Common myeloid progenitor, CD34-positive (primary cell): ENCODE data around the gene LRRC32.

Experiments used
- CTCF ChIA-PET: fragments of 350-600 bp; sonication (Branson Sonifier 250); formaldehyde crosslinking; loops from one replicate; lab custom pipeline; 2021; ENCODE audit warnings: antibody characterized with exemption; lab: Charles Lee
- POLR2A ChIA-PET: fragments of 350-600 bp; sonication (Branson Sonifier 250); formaldehyde crosslinking; loops from one replicate; lab custom pipeline; 2021; ENCODE audit warnings: antibody characterized with exemption; lab: Charles Lee
- DNase-seq, 3 donors: peaks; one replicate each; pipeline versions ENCODE4 v3.0.0 to v3.0.0-alpha.2; 2013
- H3K27ac ChIP-seq, 2 experiments: 1 replicate in 1 of 2; 2 replicates in 1 of 2; pipeline ENCODE4 v1.7.0; 2013; ENCODE audit warnings: inconsistent platforms in 2 of 2, low read length in 2 of 2, mild to moderate bottlenecking in 2 of 2, low read depth in 1 of 2, moderate library complexity in 1 of 2; ENCODE audit not compliant: severe bottlenecking in 2 of 2, insufficient read depth in 1 of 2, poor library complexity in 1 of 2
- H3K27me3 ChIP-seq, 5 experiments: replicated peaks in 2 of 5; 1 replicate in 3 of 5; 2 replicates in 2 of 5; pipeline versions ENCODE4 v1.6.1 to v1.7.0; 2013; ENCODE audit warnings: low read length in 4 of 5, mild to moderate bottlenecking in 2 of 5, moderate library complexity in 2 of 5, inconsistent platforms in 1 of 5; ENCODE audit not compliant: insufficient read depth in 5 of 5, control insufficient read depth in 4 of 5
- H3K36me3 ChIP-seq, 4 experiments: 1 replicate in 2 of 4; 2 replicates in 2 of 4; pipeline versions ENCODE4 v1.6.1 to v1.7.0; 2013; ENCODE audit warnings: low read length in 3 of 4, control low read depth in 1 of 4, mild to moderate bottlenecking in 1 of 4; ENCODE audit not compliant: control insufficient read depth in 4 of 4, insufficient read depth in 4 of 4
- H3K4me1 ChIP-seq, 4 experiments: 1 replicate in 3 of 4; 2 replicates in 1 of 4; pipeline versions ENCODE4 v1.6.1 to v1.7.1; 2013; ENCODE audit warnings: low read length in 3 of 4, mild to moderate bottlenecking in 3 of 4, control low read depth in 1 of 4, inconsistent platforms in 1 of 4, moderate library complexity in 1 of 4; ENCODE audit not compliant: control insufficient read depth in 4 of 4, insufficient read depth in 4 of 4; ENCODE audit errors: control extremely low read depth in 1 of 4
- H3K4me3 ChIP-seq, 7 experiments: 1 replicate in 4 of 7; 2 replicates in 3 of 7; pipeline versions ENCODE4 v1.5.1 to v1.7.0; 2013; ENCODE audit warnings: mild to moderate bottlenecking in 7 of 7, low read length in 6 of 7, moderate library complexity in 6 of 7, inconsistent platforms in 2 of 7, low read depth in 2 of 7, control low read depth in 1 of 7; ENCODE audit not compliant: insufficient read depth in 4 of 7, control insufficient read depth in 1 of 7; ENCODE audit errors: extremely low read depth in 1 of 7
- H3K9me3 ChIP-seq, 5 experiments: 1 replicate in 4 of 5; 2 replicates in 1 of 5; pipeline versions ENCODE4 v1.6.1 to v1.7.1; 2013; ENCODE audit warnings: low read length in 4 of 5, mild to moderate bottlenecking in 2 of 5, inconsistent platforms in 1 of 5, low read depth in 1 of 5, moderate library complexity in 1 of 5; ENCODE audit not compliant: control insufficient read depth in 4 of 5, insufficient read depth in 2 of 5; ENCODE audit errors: control extremely low read depth in 1 of 5
- WGBS: methylation state at CpG from one replicate; pipeline ENCODE4 v1.1.5; 2013; ENCODE audit not compliant: insufficient coverage; 5-methylcytosine and 5-hydroxymethylcytosine counted together

The LRRC32 gene

GRCh38 chr11:76661834-76662434 is 8.6 kb downstream of the LRRC32 start:
- CTCF ChIA-PET, result interaction anchor here (0.7 to 1.9 kb wide), 5 partner anchors 10 to 107 kb away, joined by 3 to 6 read pairs (median 4); no protein-coding TSS in a partner anchor
- DNase-seq, result no peak
- H3K27me3 ChIP-seq, result peaks cover 0 to 4% (median 0%) of the 10 kb centered on the region in 5 experiments

GRCh38 chr11:76661306-76661751 is 9.2 kb downstream of the LRRC32 start:
- Histone ChIP-seq H3K36me3 (no peaks in the 10 kb centered on the region), H3K4me1 (peaks cover 5 to 46% (median 38%) of the 10 kb centered on the region in 4 experiments), H3K9me3 (no peaks in the 10 kb centered on the region), H3K27me3 (peaks cover 0 to 4% (median 0%) of the 10 kb centered on the region in 5 experiments), H3K27ac (no peak overlapping the region), H3K4me3 (no peak overlapping the region)
- WGBS, result over 99% methylated on average over 10 of the region's 11 CpGs
- POLR2A ChIA-PET, result no interaction called here
- no peak for DNase-seq
- CTCF ChIA-PET, result no interaction called here

More at GRCh38 chr11:76661834-76662434, 8.6 kb downstream of the LRRC32 start:
- no peaks in the 10 kb centered on the region for H3K36me3 ChIP-seq
- 93% methylated on average over 6 of the region's 6 CpGs for WGBS
- no peak overlapping the region for H3K27ac ChIP-seq
- H3K9me3 ChIP-seq, result no peaks in the 10 kb centered on the region
- POLR2A ChIA-PET, result no interaction called here
- no peak overlapping the region for H3K4me3 ChIP-seq
- H3K4me1 ChIP-seq, result peaks cover 5 to 46% (median 37%) of the 10 kb centered on the region in 4 experiments

DNA sequence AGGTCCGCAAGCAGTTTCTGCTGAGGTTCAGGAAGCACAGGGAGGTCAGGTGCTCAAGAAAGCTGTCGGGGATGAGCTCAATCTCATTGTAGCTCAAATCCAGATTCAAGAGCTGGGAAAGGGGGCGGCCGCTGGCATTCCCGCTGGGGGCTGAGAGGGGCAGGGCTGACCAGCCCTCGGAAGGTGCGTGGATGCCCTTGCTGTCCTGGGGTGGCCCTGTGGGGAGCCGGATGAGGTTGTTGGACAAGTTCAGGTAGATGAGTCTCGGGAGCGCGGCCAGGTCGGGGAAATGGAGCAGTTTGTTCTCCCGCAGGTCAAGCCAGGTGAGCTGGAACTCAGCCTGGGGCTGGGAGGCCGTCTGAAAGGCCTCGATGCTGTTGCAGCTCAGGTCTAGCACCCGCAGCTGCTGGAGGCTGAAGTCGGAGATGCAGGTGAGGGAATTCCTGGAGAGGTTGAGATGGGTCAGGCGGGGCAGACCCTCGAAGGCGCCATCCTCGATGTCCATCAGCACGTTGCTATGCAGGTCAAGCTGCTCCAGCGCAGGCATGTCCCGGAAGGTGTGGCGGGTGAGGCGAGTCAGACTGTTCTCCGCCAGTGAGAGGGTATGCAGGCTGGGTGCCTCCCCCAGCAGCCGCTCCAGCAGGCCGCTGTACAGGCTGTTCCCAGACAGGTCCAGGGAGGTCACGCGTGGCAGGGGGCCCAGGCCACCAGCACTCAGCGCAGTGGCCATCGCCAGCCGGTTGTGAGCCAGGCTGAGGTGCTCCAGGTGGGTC is 9.8 kb downstream of the LRRC32 start:
- 96% methylated on average over 33 of the region's 34 CpGs for WGBS
- H3K4me3 ChIP-seq, result no peak overlapping the region
- H3K27ac ChIP-seq, result no peak overlapping the region
- H3K27me3 ChIP-seq, result peaks cover 0 to 4% (median 0%) of the 10 kb centered on the region in 5 experiments
- H3K36me3 ChIP-seq, result no peaks in the 10 kb centered on the region
- POLR2A ChIA-PET, result no interaction called here
- H3K4me1 ChIP-seq, result peaks cover 5 to 43% (median 33%) of the 10 kb centered on the region in 4 experiments
- no peaks in the 10 kb centered on the region for H3K9me3 ChIP-seq
- CTCF ChIA-PET, result interaction anchor here (1.0 kb wide), 2 partner anchors 9 to 12 kb away, joined by 3 read pairs; partner anchors contain the start of gene LRRC32
- DNase-seq, result no peak

DNA sequence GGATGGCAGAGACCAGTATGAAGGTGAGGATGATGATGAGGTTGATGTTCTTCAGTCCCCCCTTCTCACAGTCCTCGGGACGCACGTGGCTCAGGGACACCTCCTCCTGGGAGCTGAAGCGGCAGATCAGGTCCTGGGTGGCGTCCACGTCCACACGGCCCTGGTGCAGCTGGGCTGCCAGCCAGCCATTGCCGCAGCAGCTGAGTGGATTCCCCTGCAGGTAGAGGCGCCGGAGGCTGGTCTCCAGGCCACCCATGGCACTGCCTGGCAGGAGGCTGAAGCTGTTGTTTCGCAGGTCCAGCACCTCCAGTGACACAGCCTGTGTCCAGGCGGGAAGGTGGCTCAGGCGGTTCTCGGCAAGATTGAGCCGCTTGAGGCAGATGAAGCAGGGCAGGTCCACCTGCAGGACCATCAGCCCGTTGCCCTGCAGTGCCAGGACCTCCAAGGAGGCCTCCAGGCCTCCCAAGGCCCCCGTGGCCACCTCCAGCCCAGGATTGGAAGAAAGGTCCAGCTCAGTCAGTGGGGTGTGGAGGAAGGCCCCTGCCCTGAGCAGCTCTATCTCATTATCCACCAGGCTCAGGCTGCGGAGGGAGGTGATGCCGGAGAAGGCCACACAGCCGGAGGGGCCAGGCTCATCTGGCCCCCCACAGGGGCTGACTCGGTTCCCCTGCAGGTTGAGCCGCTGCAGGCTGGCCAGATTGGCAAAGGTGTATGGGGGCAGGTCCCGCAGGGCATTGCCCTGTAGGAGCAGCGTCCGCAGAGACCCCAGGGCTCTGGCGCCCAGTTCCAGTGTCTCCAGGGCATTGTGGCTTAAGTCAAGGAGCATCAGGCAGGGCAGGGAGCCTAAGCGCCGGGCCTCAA is 10.6 kb downstream of the LRRC32 start:
- WGBS, result 98% methylated on average over 25 of the region's 28 CpGs
- CTCF ChIA-PET, result interaction anchor here (1.0 to 1.4 kb wide), 3 partner anchors 10 to 22 kb away, joined by 3 read pairs; partner anchors contain the start of gene LRRC32

GRCh38 chr11:76658651-76659650 is 11.6 kb downstream of the LRRC32 start:
- Histone ChIP-seq H3K27ac (no peak overlapping the region), H3K4me3 (no peak overlapping the region), H3K9me3 (no peaks in the 10 kb centered on the region), H3K4me1 (peaks cover 0 to 29% (median 19%) of the 10 kb centered on the region in 4 experiments), H3K36me3 (no peaks in the 10 kb centered on the region), H3K27me3 (peaks cover 0 to 4% (median 0%) of the 10 kb centered on the region in 5 experiments)
- POLR2A ChIA-PET, result no interaction called here
- DNase-seq, result no peak
- CTCF ChIA-PET, result interaction anchor here (0.9 to 2.5 kb wide), 6 partner anchors 13 to 47 kb away, joined by 3 to 9 read pairs (median 3); no protein-coding TSS in a partner anchor
- 93% methylated on average over 24 of the region's 25 CpGs for WGBS

More for the DNA sequence above, 10.6 kb downstream of the LRRC32 start:
- H3K27ac ChIP-seq, result no peak overlapping the region
- no peaks in the 10 kb centered on the region for H3K36me3 ChIP-seq
- POLR2A ChIA-PET, result no interaction called here
- DNase-seq, result no peak
- no peak overlapping the region for H3K4me3 ChIP-seq
- peaks cover 4 to 35% (median 27%) of the 10 kb centered on the region in 4 experiments for H3K4me1 ChIP-seq
- no peaks in the 10 kb centered on the region for H3K9me3 ChIP-seq
- H3K27me3 ChIP-seq, result peaks cover 0 to 4% (median 0%) of the 10 kb centered on the region in 5 experiments

DNA sequence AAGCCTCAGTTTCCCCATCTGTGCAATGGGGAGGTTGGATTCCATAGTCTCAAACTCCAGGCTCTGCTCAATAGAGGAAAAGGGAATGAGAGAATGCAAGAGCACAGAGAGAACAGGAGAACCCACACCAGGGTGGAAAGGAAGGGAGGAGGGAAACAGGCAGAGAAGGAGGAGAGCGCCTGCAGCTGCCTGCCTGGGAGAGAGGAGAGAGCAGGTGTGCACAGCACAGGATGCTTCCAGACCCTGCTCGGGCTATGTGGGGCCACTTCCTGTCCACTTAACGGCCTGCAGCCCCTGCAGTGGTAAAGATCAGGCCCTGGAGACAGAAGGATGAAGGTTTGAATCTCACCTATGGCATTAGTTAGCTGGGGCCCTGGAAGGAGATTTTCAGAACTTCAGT is 12.3 kb downstream of the LRRC32 start:
- peaks cover 0 to 4% (median 0%) of the 10 kb centered on the region in 5 experiments for H3K27me3 ChIP-seq
- H3K36me3 ChIP-seq, result no peaks in the 10 kb centered on the region
- H3K4me1 ChIP-seq, result peaks cover 0 to 23% (median 16%) of the 10 kb centered on the region in 4 experiments
- H3K4me3 ChIP-seq, result no peak overlapping the region
- no peaks in the 10 kb centered on the region for H3K9me3 ChIP-seq
- no peak overlapping the region for H3K27ac ChIP-seq
- no peak for DNase-seq
- WGBS, result 50% methylated on average over 2 of the region's 3 CpGs
- ChIA-PET POLR2A (no interaction called here), CTCF (interaction anchor here (0.9 to 2.5 kb wide), 6 partner anchors 13 to 47 kb away, joined by 3 to 9 read pairs (median 3); no protein-coding TSS in a partner anchor)
